ENCODE data around the gene SMO. TPM values are rescaled to one million over a fixed set of nuclear protein-coding genes. Genes with fewer than 3 reads are reported as not detected.

SMO gene
- total and polyA plus RNA-seq, 2 donors from 2014 or later, result 13.2 to 20.8 TPM

- Histone ChIP-seq H3K9ac (ENCODE audit: low read length in 3 of 3) (peak overlapping the region in 1 of 3 donors; percentile 60), H3K36me3 (ENCODE audit: control insufficient read depth in 2 of 3, insufficient read depth in 3 of 3, low read length in 3 of 3) (no peaks in the 10 kb centered on the region), H3K4me1 (ENCODE audit: control insufficient read depth in 2 of 3, insufficient read depth in 2 of 3, low read depth in 1 of 3, low read length in 3 of 3) (peaks cover 0 to 14% (median 13%) of the 10 kb centered on the region in 3 donors), H3K27ac (ENCODE audit: low read depth in 2 of 2, low read length in 2 of 2) (no peak overlapping the region), H3K27me3 (ENCODE audit: control insufficient read depth, insufficient read depth, low read length) (peaks cover 3% of the 10 kb centered on the region), H3K4me3 (ENCODE audit: low read length in 3 of 3) (peak overlapping the region; percentile 7 to 63 (median 37)), H3K9me3 (ENCODE audit: control insufficient read depth in 2 of 3, insufficient read depth in 1 of 3, low read length in 3 of 3) (no peaks in the 10 kb centered on the region)
- no peak for FAIRE-seq
- no peak for TF ChIP-seq CTCF (IDR thresholded peaks at IDR 0.05; ENCODE audit: borderline replicate concordance, extremely low read depth, insufficient read depth)
- intact Hi-C loops (cut with DNase I), result no loop called here
- DNase-seq, result peak in 1 of 5 donors; percentile 64
Observed at GRCh38 chr7:129144834-129145668, 43.4 kb upstream of the SMO start.

GRCh38 chr7:129146237-129146979 is 42.0 kb upstream of the SMO start:
- DNase-seq (peak in 1 of 5 donors; percentile 59), FAIRE-seq (no peak)
- peaks cover 3% of the 10 kb centered on the region for H3K27me3 ChIP-seq (ENCODE audit: control insufficient read depth, insufficient read depth, low read length)
- no peaks in the 10 kb centered on the region for H3K36me3 ChIP-seq (ENCODE audit: control insufficient read depth in 2 of 3, insufficient read depth in 3 of 3, low read length in 3 of 3)
- no peak for TF ChIP-seq CTCF (IDR thresholded peaks at IDR 0.05; ENCODE audit: borderline replicate concordance, extremely low read depth, insufficient read depth)
- H3K9me3 ChIP-seq (ENCODE audit: control insufficient read depth in 2 of 3, insufficient read depth in 1 of 3, low read length in 3 of 3), result no peaks in the 10 kb centered on the region
- peak overlapping the region in 2 of 3 donors; percentile 33 to 63 for H3K4me3 ChIP-seq (ENCODE audit: low read length in 3 of 3)
- no peak overlapping the region for H3K9ac ChIP-seq (ENCODE audit: low read length in 3 of 3)
- peak overlapping the region in 1 of 2 donors; percentile 8 for H3K27ac ChIP-seq (ENCODE audit: low read depth in 2 of 2, low read length in 2 of 2)
- intact Hi-C loops (cut with DNase I), result no loop called here
- H3K4me1 ChIP-seq (ENCODE audit: control insufficient read depth in 2 of 3, insufficient read depth in 2 of 3, low read depth in 1 of 3, low read length in 3 of 3), result peaks cover 0 to 15% (median 14%) of the 10 kb centered on the region in 3 donors

DNA sequence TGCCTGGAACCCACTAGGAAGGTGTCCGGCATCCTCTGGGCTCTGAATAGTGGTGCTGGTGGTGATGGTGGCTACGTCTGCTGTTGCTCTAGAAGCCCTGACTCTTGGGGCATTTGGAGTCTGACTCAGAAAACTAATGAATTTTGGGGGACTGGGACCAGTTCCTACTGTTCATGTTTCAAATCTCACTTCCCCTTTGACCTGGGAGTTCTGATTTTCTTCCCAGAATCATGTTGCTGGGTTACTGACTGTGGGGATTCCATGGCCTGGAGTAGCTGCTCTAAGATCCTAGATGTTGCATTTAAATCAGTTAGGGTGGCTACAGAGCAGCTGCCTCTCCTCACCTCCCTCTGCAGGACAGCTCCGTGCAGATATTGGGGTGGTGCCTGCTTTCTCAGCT is 40.7 kb upstream of the SMO start:
- H3K36me3 ChIP-seq (ENCODE audit: control insufficient read depth in 2 of 3, insufficient read depth in 3 of 3, low read length in 3 of 3), result no peaks in the 10 kb centered on the region
- H3K4me1 ChIP-seq (ENCODE audit: control insufficient read depth in 2 of 3, insufficient read depth in 2 of 3, low read depth in 1 of 3, low read length in 3 of 3), result peaks cover 0 to 15% (median 14%) of the 10 kb centered on the region in 3 donors
- no peak for TF ChIP-seq CTCF (IDR thresholded peaks at IDR 0.05; ENCODE audit: borderline replicate concordance, extremely low read depth, insufficient read depth)
- H3K27me3 ChIP-seq (ENCODE audit: control insufficient read depth, insufficient read depth, low read length), result peaks cover 3% of the 10 kb centered on the region
- no peak overlapping the region for H3K27ac ChIP-seq (ENCODE audit: low read depth in 2 of 2, low read length in 2 of 2)
- H3K4me3 ChIP-seq (ENCODE audit: low read length in 3 of 3), result no peak overlapping the region
- intact Hi-C loops (cut with DNase I), result no loop called here
- FAIRE-seq, result no peak
- no peak overlapping the region for H3K9ac ChIP-seq (ENCODE audit: low read length in 3 of 3)
- no peaks in the 10 kb centered on the region for H3K9me3 ChIP-seq (ENCODE audit: control insufficient read depth in 2 of 3, insufficient read depth in 1 of 3, low read length in 3 of 3)
- no peak for DNase-seq

Measured in kidney (tissue), 14 donors.